Tibial artery (tissue), 4 donors: Measurements from ENCODE around the gene PRRC2A.

ENCODE experiments used
- DNase-seq, 2 donors: peaks; one replicate each; pipeline ENCODE4 v3.0.0-alpha.2; 2019
- H3K27ac ChIP-seq, 2 donors: fragments of 200-600 bp; sonication (generic) in 1 of 2; 1 replicate in 1 of 2; 2 replicates in 1 of 2; pipeline ENCODE4 v1.5.1; 2018 to 2019; ENCODE audit warnings: mild to moderate bottlenecking in 1 of 2
- H3K27me3 ChIP-seq, 2 donors: fragments of 200-600 bp; sonication (generic) in 1 of 2; one replicate each; pipeline versions ENCODE4 v1.5.1 to v1.6.0; 2016 to 2019
- H3K36me3 ChIP-seq, 3 donors: fragments of 200-600 bp; sonication (generic) in 2 of 3; one replicate each; pipeline ENCODE4 v1.5.1; 2016 to 2019; ENCODE audit warnings: mild to moderate bottlenecking in 2 of 3
- H3K4me1 ChIP-seq, 4 donors: fragments of 200-600 bp; sonication (generic) in 2 of 4; 1 replicate in 3 of 4; 2 replicates in 1 of 4; pipeline ENCODE4 v1.5.1; 2016 to 2019
- H3K4me3 ChIP-seq, 2 donors: fragments of 200-600 bp; sonication (generic) in 1 of 2; 1 replicate in 1 of 2; 2 replicates in 1 of 2; pipeline ENCODE4 v1.5.1; 2018 to 2019; ENCODE audit warnings: mild to moderate bottlenecking in 2 of 2
- H3K9me3 ChIP-seq, 3 donors: fragments of 200-600 bp; sonication (generic) in 1 of 3; one replicate each; pipeline ENCODE4 v1.5.1; 2016 to 2019
- intact Hi-C: fragments of 100-400 bp; cut with DNase I; formaldehyde crosslinking; loops from one replicate; pipeline ENCODE4 v1.15.0; 2023; ENCODE audit warnings: low total_unique reads
- TF ChIP-seq, protein P1 (sequence below), 2 experiments: fragments of 200-600 bp in 1 of 2; fragments of 450-650 bp in 1 of 2; IDR thresholded peaks; one replicate each; pipeline ENCODE4 v1.5.1; 2017 to 2019; ENCODE audit warnings: antibody characterized with exemption in 2 of 2, mild to moderate bottlenecking in 1 of 2, moderate library complexity in 1 of 2

PRRC2A gene

DNA sequence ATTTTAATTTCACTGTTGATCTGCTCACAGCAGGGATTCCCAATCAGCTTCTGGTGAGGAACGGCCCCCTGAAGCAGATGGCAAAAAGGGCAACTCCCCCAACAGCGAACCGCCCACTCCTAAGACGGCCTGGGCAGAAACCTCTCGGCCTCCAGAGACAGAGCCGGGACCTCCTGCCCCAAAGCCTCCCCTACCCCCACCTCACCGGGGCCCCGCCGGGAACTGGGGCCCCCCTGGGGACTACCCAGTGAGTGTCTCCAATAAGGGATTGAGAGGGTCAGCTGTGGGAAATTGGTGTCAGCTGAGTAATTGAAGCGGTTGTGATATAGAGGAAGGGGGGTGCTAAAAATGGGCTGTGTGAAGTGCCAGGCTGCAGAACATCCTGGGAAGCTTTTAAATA is 6.4 kb downstream of the PRRC2A start:
- Histone ChIP-seq H3K4me1 (peaks cover 0 to 11% (median 4%) of the 10 kb centered on the region in 4 donors), H3K27me3 (no peaks in the 10 kb centered on the region), H3K4me3 (no peak overlapping the region), H3K36me3 (peaks cover 79 to 88% (median 85%) of the 10 kb centered on the region in 3 donors), H3K27ac (no peak overlapping the region), H3K9me3 (no peaks in the 10 kb centered on the region)
- TF ChIP-seq, protein P1, sequence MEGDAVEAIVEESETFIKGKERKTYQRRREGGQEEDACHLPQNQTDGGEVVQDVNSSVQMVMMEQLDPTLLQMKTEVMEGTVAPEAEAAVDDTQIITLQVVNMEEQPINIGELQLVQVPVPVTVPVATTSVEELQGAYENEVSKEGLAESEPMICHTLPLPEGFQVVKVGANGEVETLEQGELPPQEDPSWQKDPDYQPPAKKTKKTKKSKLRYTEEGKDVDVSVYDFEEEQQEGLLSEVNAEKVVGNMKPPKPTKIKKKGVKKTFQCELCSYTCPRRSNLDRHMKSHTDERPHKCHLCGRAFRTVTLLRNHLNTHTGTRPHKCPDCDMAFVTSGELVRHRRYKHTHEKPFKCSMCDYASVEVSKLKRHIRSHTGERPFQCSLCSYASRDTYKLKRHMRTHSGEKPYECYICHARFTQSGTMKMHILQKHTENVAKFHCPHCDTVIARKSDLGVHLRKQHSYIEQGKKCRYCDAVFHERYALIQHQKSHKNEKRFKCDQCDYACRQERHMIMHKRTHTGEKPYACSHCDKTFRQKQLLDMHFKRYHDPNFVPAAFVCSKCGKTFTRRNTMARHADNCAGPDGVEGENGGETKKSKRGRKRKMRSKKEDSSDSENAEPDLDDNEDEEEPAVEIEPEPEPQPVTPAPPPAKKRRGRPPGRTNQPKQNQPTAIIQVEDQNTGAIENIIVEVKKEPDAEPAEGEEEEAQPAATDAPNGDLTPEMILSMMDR (IDR thresholded peaks at IDR 0.05): no peak
- DNase-seq: no peak
- intact Hi-C loops: no loop called here

DNA sequence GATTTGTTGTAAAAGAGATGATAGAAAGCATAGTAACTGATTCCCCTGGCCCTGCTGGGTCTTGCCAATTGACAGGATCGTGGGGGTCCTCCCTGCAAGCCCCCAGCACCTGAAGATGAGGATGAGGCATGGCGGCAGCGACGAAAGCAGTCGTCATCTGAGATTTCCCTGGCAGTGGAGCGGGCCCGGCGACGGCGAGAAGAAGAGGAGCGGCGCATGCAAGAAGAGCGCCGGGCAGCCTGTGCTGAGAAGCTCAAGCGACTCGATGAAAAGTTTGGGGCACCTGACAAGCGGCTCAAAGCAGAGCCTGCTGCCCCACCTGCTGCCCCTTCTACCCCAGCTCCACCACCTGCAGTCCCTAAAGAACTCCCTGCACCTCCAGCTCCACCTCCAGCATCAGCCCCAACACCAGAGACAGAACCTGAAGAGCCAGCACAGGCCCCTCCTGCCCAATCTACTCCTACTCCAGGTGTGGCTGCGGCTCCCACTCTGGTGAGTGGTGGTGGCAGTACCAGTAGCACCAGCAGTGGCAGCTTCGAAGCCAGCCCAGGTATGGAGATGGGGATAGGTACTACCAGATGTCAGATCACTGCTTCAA is 7.3 kb downstream of the PRRC2A start:
- TF ChIP-seq, protein P1 (IDR thresholded peaks at IDR 0.05): no peak
- H3K27me3 ChIP-seq: no peaks in the 10 kb centered on the region
- no peak overlapping the region for H3K4me3 ChIP-seq
- no peak overlapping the region for H3K27ac ChIP-seq
- peaks cover 0 to 4% (median under 1%) of the 10 kb centered on the region in 4 donors for H3K4me1 ChIP-seq
- no peaks in the 10 kb centered on the region for H3K9me3 ChIP-seq
- intact Hi-C loops: no loop called here
- no peak for DNase-seq
- peaks cover 79 to 96% (median 94%) of the 10 kb centered on the region in 3 donors for H3K36me3 ChIP-seq

DNA sequence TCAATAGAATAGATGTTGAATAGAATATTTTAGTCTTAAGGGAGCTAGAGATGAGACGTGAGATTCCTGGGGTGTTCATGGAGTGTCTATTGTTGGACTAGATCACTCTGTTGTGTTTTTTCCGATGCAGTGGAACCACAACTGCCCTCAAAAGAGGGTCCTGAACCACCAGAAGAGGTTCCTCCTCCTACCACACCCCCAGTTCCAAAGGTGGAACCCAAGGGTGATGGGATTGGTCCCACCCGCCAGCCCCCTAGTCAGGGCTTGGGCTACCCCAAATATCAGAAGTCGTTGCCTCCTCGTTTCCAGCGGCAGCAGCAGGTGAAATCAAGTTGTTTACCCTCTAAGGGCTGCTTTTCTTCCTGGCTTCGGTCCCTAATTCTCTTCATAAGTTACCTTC is 8.5 kb downstream of the PRRC2A start:
- no peak overlapping the region for H3K27ac ChIP-seq
- intact Hi-C loops: no loop called here
- no peaks in the 10 kb centered on the region for H3K27me3 ChIP-seq
- H3K4me1 ChIP-seq: peaks cover 0 to 3% (median 0%) of the 10 kb centered on the region in 4 donors
- no peak overlapping the region for H3K4me3 ChIP-seq
- TF ChIP-seq, protein P1 (IDR thresholded peaks at IDR 0.05): no peak
- H3K9me3 ChIP-seq: no peaks in the 10 kb centered on the region
- no peak for DNase-seq
- peaks cover 84 to 100% (median 98%) of the 10 kb centered on the region in 3 donors for H3K36me3 ChIP-seq

DNA sequence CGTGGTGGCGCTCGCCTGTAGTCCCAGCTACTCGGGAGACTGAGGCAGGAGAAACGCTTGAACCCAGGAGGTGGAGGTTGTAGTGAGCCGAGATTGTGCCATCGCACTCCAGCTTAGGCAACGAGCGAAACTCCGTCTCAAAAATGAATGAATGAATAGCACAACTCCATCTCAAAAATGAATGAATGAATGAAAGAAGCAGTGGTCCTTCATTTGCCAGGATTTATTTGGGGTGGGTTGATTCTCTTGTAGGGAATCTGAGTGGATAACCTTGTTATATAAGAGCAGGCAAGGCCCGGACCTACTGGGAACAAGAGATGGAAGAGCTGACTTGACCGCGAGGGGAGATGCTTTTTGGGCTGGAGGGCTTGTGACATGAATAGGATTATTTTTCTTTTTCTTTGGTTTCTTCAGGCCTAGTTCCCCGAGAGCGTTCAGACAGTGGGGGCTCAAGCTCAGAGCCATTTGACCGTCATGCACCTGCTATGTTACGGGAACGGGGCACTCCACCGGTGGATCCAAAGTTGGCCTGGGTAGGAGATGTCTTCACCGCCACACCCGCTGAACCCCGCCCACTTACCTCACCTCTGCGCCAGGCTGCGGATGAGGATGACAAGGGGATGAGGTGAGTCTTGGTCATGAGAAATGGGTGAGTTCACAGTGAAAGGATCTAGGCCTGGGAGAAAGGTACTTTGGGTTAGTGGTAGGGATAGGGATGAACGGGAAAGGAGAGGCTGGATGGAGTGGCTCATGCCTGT is 9.8 kb downstream of the PRRC2A start:
- Histone ChIP-seq H3K27me3 (no peaks in the 10 kb centered on the region), H3K27ac (no peak overlapping the region), H3K4me3 (no peak overlapping the region), H3K36me3 (peaks cover 84 to 100% (median 98%) of the 10 kb centered on the region in 3 donors), H3K4me1 (peaks cover 0 to 3% (median 0%) of the 10 kb centered on the region in 4 donors), H3K9me3 (no peaks in the 10 kb centered on the region)
- DNase-seq: no peak
- intact Hi-C loops: no loop called here
- TF ChIP-seq, protein P1 (IDR thresholded peaks at IDR 0.05): no peak

DNA sequence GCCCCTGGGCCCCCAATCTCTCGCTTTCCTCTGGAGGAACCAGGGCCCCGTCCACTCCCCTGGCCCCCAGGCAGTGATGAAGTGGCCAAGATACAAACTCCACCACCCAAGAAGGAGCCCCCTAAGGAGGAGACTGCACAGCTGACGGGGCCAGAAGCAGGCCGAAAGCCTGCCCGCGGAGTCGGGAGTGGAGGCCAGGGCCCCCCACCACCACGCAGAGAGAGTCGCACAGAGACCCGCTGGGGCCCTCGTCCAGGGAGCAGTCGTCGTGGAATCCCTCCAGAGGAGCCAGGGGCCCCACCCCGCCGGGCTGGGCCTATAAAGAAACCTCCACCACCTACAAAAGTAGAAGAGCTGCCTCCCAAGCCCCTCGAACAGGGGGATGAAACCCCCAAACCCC is 10.7 kb downstream of the PRRC2A start:
- peaks cover 84 to 100% (median 98%) of the 10 kb centered on the region in 3 donors for H3K36me3 ChIP-seq
- intact Hi-C loops: no loop called here
- TF ChIP-seq, protein P1 (IDR thresholded peaks at IDR 0.05): no peak
- no peaks in the 10 kb centered on the region for H3K27me3 ChIP-seq
- no peak overlapping the region for H3K27ac ChIP-seq
- no peaks in the 10 kb centered on the region for H3K9me3 ChIP-seq
- DNase-seq: no peak
- no peak overlapping the region for H3K4me3 ChIP-seq
- peaks cover 0 to 3% (median 0%) of the 10 kb centered on the region in 4 donors for H3K4me1 ChIP-seq
